ENCODE measurements around the gene MVB12A. TPM values are rescaled to one million over a fixed set of nuclear protein-coding genes. Genes with fewer than 3 reads are reported as not detected.

MVB12A gene
- total RNA-seq, 2 experiments from 2014 or later: 28.1 to 31.8 TPM

DNA sequence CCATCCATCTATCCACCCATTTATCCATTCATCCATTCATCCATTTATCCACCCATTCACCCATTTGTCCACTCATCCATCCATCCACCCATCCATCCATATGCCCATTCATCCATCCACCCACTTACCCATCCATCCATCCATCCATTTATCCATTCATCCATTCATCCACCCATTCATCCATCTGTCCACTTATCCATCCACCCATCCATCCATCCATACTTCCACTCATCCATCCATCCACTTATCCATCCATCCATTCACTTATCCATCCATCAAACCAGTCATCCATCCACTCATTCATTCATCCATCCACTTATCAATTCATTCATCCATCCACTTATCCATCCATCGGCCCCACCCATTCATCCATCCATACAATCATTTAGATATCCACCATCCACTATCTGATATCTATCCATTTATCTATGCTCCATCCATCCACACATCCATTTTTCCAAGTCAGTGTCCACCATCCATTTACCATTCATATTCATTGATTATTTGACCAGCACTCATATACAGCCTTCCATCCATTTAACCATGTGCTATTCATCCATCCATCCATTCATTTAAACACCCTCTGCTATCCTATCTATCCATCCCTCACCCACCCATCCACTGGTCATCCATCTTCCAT lies 25.8 kb downstream of the MVB12A start:
- Mint-ChIP-seq H3K36me3 (ENCODE audit: low read depth) (no peaks in the 10 kb centered on the region), H3K27me3 (peaks cover 11% of the 10 kb centered on the region), H3K9me3 (peaks cover 5% of the 10 kb centered on the region), H3K27ac (no peak overlapping the region), H3K4me1 (ENCODE audit: low read depth) (peaks cover 9% of the 10 kb centered on the region), H3K4me3 (no peak overlapping the region)
- DNase-seq (no peak), ATAC-seq (no peak)
- TF ChIP-seq, protein P1, sequence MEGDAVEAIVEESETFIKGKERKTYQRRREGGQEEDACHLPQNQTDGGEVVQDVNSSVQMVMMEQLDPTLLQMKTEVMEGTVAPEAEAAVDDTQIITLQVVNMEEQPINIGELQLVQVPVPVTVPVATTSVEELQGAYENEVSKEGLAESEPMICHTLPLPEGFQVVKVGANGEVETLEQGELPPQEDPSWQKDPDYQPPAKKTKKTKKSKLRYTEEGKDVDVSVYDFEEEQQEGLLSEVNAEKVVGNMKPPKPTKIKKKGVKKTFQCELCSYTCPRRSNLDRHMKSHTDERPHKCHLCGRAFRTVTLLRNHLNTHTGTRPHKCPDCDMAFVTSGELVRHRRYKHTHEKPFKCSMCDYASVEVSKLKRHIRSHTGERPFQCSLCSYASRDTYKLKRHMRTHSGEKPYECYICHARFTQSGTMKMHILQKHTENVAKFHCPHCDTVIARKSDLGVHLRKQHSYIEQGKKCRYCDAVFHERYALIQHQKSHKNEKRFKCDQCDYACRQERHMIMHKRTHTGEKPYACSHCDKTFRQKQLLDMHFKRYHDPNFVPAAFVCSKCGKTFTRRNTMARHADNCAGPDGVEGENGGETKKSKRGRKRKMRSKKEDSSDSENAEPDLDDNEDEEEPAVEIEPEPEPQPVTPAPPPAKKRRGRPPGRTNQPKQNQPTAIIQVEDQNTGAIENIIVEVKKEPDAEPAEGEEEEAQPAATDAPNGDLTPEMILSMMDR (IDR thresholded peaks at IDR 0.05): no peak
- intact Hi-C loops (cut with micrococcal nuclease): no loop called here
- ChIA-PET CTCF (interaction anchor here (0.7 to 1.5 kb wide), 3 partner anchors 9 to 83 kb away, joined by 3 to 4 read pairs (median 3); no protein-coding TSS in a partner anchor), POLR2A (interaction anchor here (1.7 kb wide), 1 partner anchor 40 kb away, joined by 5 read pairs; the partner anchor contains the start of gene BST2)

GRCh38 chr19:17447704-17448130 lies 27.9 kb downstream of the MVB12A start:
- peaks cover 2% of the 10 kb centered on the region for H3K9me3 Mint-ChIP-seq
- no peak overlapping the region for H3K27ac Mint-ChIP-seq
- no peak for DNase-seq
- peak overlapping the region; percentile 8 for H3K4me3 Mint-ChIP-seq
- no peaks in the 10 kb centered on the region for H3K36me3 Mint-ChIP-seq (ENCODE audit: low read depth)
- ChIA-PET CTCF (interaction anchor here (0.7 to 1.7 kb wide), 8 partner anchors 9 to 56 kb away, joined by 3 to 6 read pairs (median 3); partner anchors contain the start of gene SLC27A1), POLR2A (interaction anchor here (1.1 kb wide), 1 partner anchor 56 kb away, joined by 3 read pairs; no protein-coding TSS in a partner anchor)
- peaks cover 16% of the 10 kb centered on the region for H3K27me3 Mint-ChIP-seq
- ATAC-seq: no peak
- TF ChIP-seq, protein P1 (IDR thresholded peaks at IDR 0.05): no peak
- peaks cover 15% of the 10 kb centered on the region for H3K4me1 Mint-ChIP-seq (ENCODE audit: low read depth)
- intact Hi-C loops (cut with micrococcal nuclease): no loop called here

DNA sequence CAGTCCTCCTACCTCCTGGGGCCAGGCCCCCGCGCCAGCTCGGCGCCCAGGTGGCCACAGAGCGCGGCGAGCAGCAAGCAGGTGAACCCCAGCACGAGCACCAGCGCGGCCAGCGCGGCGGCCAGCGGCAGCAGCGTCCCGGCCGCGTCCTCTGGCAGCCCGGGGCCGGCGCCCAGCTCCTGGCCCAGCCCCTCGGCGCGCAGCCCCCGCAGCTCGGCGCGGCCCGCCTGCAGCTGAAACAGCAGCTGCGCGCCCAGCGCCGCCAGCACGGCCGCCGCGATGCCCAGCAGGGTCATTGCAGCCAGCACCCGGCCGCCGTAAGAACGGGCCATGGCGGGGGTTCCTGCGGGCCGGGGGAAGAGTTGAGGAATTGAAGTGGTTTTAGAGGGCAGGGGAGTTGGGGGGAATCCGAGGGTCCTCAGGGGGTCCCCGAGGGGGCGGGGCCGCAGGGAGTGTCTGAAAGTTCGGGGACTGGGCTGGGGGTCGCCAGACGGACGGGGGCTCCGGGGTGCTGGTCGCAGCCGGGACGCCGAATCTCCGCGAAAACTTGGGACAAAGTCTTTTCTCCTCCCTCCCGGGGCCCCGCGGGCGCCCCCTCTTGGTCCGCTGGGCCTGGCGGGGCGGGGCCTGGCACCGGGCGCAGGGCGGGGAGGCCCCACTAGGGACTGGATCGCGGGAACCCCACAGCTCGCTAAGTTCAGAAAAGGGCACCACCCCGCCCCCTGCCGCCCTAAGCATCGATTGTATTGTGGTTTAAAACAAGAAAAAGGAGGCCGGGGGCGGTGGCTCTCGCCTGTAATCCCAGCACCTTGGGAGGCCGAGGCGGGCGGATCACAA lies 28.5 kb downstream of the MVB12A start, which contains the start of gene TMEM221:
Gene TMEM221 (minus strand): TSS at position 538 of the 837 bp plus-strand sequence. CDS start 206 bp downstream, at position 332.
- intact Hi-C loops (cut with micrococcal nuclease): no loop called here
- ATAC-seq (peak; percentile 68), DNase-seq (peak; percentile 83)
- H3K4me3 Mint-ChIP-seq: peak within 1 kb of the TSS; percentile 25
- H3K27ac Mint-ChIP-seq: no peak within 1 kb of the TSS
- CTCF ChIA-PET: interaction anchor here (0.7 to 1.9 kb wide), 10 partner anchors 7 to 56 kb away, joined by 3 to 6 read pairs (median 4); partner anchors contain the start of gene SLC27A1
- TF ChIP-seq, protein P1 (IDR thresholded peaks at IDR 0.05): peak; percentile 74
- H3K9me3 Mint-ChIP-seq: peaks cover 3% of the 10 kb centered on the region
- peaks cover 17% of the 10 kb centered on the region for H3K27me3 Mint-ChIP-seq
- POLR2A ChIA-PET: interaction anchor here (0.9 to 1.1 kb wide), 2 partner anchors 56 to 156 kb away, joined by 3 read pairs; no protein-coding TSS in a partner anchor
- H3K4me1 Mint-ChIP-seq (ENCODE audit: low read depth): peaks cover 16% of the 10 kb centered on the region
- H3K36me3 Mint-ChIP-seq (ENCODE audit: low read depth): no peaks in the 10 kb centered on the region

- CTCF ChIA-PET: interaction anchor here (0.9 to 1.4 kb wide), 3 partner anchors 9 to 65 kb away, joined by 3 read pairs; no protein-coding TSS in a partner anchor
- Mint-ChIP-seq H3K36me3 (ENCODE audit: low read depth) (no peaks in the 10 kb centered on the region), H3K4me3 (no peak overlapping the region), H3K9me3 (peaks cover 3% of the 10 kb centered on the region), H3K4me1 (ENCODE audit: low read depth) (peaks cover 21% of the 10 kb centered on the region), H3K27ac (no peak overlapping the region), H3K27me3 (peaks cover 29% of the 10 kb centered on the region)
- intact Hi-C loops (cut with micrococcal nuclease): loop anchor here (10.0 kb wide), 1 partner anchor 46 kb away; the partner anchor contains the start of gene BST2
- TF ChIP-seq, protein P1 (IDR thresholded peaks at IDR 0.05): no peak
- DNase-seq (peak; percentile 73), ATAC-seq (peak; percentile 82)
- POLR2A ChIA-PET: no interaction called here
Measured at GRCh38 chr19:17450264-17451075, 30.6 kb downstream of the MVB12A start.

All from activated CD8-positive, alpha-beta T cell treated with anti-CD3 and anti-CD28 coated beads for 36 hours (primary cell).